DOHH2 (cell line): ENCODE measurements around the gene AMD1.
A peak's percentile ranks its signal among the peaks of the same experiment; 100 is the strongest.

Experiments used
- H3F3A ChIP-seq: fragments of 200-600 bp; sonication (generic), shearing (Covaris generic); 2 replicates; pipeline ENCODE4 v1.6.0; 2016; ENCODE audit warnings: antibody characterized with exemption, mild to moderate bottlenecking; ENCODE audit not compliant: control insufficient read depth, insufficient read depth
- H3K27ac ChIP-seq: fragments of 200-600 bp; sonication (generic); 2 replicates; pipeline ENCODE4 v1.5.1; 2014; ENCODE audit warnings: low read depth, mild to moderate bottlenecking, low read length, moderate library complexity
- H3K27me3 ChIP-seq: fragments of 200-600 bp; sonication (generic); 2 replicates; pipeline ENCODE4 v1.6.1; 2014; ENCODE audit warnings: mild to moderate bottlenecking, low read length, mixed read lengths; ENCODE audit not compliant: control insufficient read depth
- H3K36me3 ChIP-seq: fragments of 200-600 bp; sonication (generic); 2 replicates; pipeline ENCODE4 v1.6.1; 2014; ENCODE audit warnings: mild to moderate bottlenecking, low read length, moderate library complexity, mixed read lengths; ENCODE audit not compliant: control insufficient read depth
- H3K4me1 ChIP-seq: fragments of 200-600 bp; sonication (generic); 2 replicates; pipeline ENCODE4 v1.6.1; 2014; ENCODE audit warnings: mild to moderate bottlenecking, low read length, mixed read lengths; ENCODE audit not compliant: control insufficient read depth
- H3K4me2 ChIP-seq: fragments of 200-600 bp; sonication (generic); 2 replicates; pipeline ENCODE4 v1.6.0; 2014; ENCODE audit warnings: mild to moderate bottlenecking, low read length, moderate library complexity
- H3K4me3 ChIP-seq: fragments of 200-600 bp; sonication (generic); 2 replicates; pipeline ENCODE4 v1.5.1; 2014; ENCODE audit warnings: mild to moderate bottlenecking, low read length, mixed read lengths
- H3K79me2 ChIP-seq: fragments of 200-600 bp; sonication (generic); 2 replicates; pipeline ENCODE4 v1.6.1; 2014; ENCODE audit warnings: mild to moderate bottlenecking, low read length, mixed read lengths; ENCODE audit not compliant: control insufficient read depth
- H3K9me2 ChIP-seq: fragments of 200-600 bp; sonication (generic); replicated peaks from 2 replicates; pipeline ENCODE4 v1.6.1; 2014; ENCODE audit warnings: mild to moderate bottlenecking, low read length, mixed read lengths; ENCODE audit not compliant: control insufficient read depth
- H3K9me3 ChIP-seq: fragments of 200-600 bp; sonication (generic); 2 replicates; pipeline ENCODE4 v1.6.1; 2014; ENCODE audit warnings: antibody characterized with exemption, low read length, mixed read lengths; ENCODE audit not compliant: control insufficient read depth, insufficient read depth
- H4K20me1 ChIP-seq: fragments of 200-600 bp; sonication (generic); 2 replicates; pipeline ENCODE4 v1.6.0; 2014; ENCODE audit warnings: low read depth, mild to moderate bottlenecking, antibody characterized with exemption, low read length, moderate library complexity; ENCODE audit not compliant: control insufficient read depth, insufficient read depth
- CTCF ChIP-seq: fragments of 200-600 bp; sonication (generic); IDR thresholded peaks from one replicate; pipeline ENCODE4 v1.5.1; 2014; ENCODE audit warnings: antibody characterized with exemption, mild to moderate bottlenecking, low read depth, low read length; ENCODE audit not compliant: poor library complexity, severe bottlenecking
- EZH2phosphoT487 ChIP-seq: fragments of 200-600 bp; sonication (generic); IDR thresholded peaks from 2 replicates; pipeline ENCODE4 v1.6.1; 2017; ENCODE audit warnings: borderline replicate concordance, mild to moderate bottlenecking, antibody characterized with exemption, low read length, moderate library complexity, mixed read lengths

The AMD1 gene

DNA sequence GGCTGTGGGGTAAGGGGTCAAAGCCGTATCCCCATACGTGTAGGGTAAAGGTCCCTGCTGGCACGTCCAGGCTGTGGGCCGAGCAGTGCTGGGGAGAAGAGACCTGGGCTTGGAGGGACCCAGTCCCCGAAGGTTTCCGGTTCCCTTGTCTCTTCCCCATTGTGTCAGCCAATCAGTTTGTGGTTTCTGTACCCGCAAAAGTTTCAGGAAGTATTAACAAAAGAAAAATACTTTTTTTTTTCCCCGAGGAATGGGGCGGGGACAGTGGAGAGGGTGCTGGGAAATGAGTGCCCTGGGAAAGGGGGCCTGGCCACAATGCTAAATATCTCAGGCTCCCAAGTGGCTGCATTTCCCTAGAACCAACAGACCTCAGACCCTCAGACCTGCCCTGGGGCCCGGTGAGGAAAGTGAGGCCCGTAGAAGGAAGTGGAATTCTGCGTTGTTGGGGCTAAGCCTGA is 15.2 kb upstream of the AMD1 start:
- Histone ChIP-seq H3K36me3 (no peaks in the 10 kb centered on the region), H3K4me1 (no peaks in the 10 kb centered on the region), H3K79me2 (no peaks in the 10 kb centered on the region), H3K27me3 (no peaks in the 10 kb centered on the region), H3K27ac (no peak overlapping the region), H3K9me2 (no peaks in the 10 kb centered on the region), H3F3A (no peaks in the 10 kb centered on the region), H4K20me1 (no peaks in the 10 kb centered on the region), H3K4me2 (no peak overlapping the region), H3K4me3 (no peak overlapping the region), H3K9me3 (no peaks in the 10 kb centered on the region)
- TF ChIP-seq CTCF (no peak), EZH2phosphoT487 (no peak)

DNA sequence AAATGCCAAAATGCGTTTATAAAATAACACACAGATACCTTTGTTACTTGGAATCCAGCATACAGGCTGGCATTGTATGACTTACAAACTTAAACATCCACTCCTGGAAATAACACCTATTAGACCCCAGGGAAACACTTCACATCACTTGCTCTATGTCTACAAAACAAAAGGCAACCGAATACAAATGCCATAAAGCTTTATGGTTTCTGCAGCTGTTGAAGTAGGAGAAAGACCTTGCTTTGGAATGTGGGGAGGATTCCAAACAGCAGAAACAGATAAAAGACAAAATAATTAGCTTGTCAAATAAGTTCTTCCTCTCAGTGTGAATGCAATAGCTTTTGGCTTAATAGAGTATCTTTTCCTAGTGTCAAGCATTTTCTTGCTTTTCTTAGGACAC is 9.8 kb upstream of the AMD1 start:
- no peaks in the 10 kb centered on the region for H3K36me3 ChIP-seq
- H3K9me2 ChIP-seq: no peaks in the 10 kb centered on the region
- no peaks in the 10 kb centered on the region for H4K20me1 ChIP-seq
- TF ChIP-seq EZH2phosphoT487 (no peak), CTCF (no peak)
- no peaks in the 10 kb centered on the region for H3K27me3 ChIP-seq
- no peak overlapping the region for H3K27ac ChIP-seq
- no peaks in the 10 kb centered on the region for H3K79me2 ChIP-seq
- no peak overlapping the region for H3K4me2 ChIP-seq
- no peaks in the 10 kb centered on the region for H3K9me3 ChIP-seq
- peaks cover 26% of the 10 kb centered on the region for H3K4me1 ChIP-seq
- no peak overlapping the region for H3K4me3 ChIP-seq
- H3F3A ChIP-seq: no peaks in the 10 kb centered on the region

DNA sequence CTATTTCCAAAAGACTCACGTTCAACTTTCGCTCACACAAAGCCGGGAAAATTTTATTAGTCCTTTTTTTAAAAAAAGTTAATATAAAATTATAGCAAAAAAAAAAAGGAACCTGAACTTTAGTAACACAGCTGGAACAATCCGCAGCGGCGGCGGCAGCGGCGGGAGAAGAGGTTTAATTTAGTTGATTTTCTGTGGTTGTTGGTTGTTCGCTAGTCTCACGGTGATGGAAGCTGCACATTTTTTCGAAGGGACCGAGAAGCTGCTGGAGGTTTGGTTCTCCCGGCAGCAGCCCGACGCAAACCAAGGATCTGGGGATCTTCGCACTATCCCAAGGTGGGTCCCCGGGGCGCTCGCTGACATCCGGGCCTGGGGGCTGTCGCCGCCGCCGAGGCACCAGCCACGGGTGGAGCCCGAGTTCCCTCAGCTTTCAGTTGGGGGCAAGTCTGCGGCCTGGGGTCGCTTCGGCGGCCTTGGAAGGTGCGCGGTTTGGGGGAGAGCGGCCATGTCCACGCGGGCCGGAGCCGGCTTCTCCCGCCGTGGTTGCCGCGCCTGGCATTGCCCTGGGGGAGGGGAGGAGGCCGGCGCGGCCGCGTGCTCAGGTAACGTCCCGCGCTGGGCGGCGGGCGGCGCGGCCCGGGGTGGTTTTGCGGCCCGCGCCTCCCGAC is 429 bp downstream of the AMD1 start:
- Histone ChIP-seq H3K27ac (peak overlapping the region; percentile 63), H3F3A (0 out of 2 replicates have a peak, but pooled peaks cover 3% of the 10 kb centered on the region), H3K4me1 (peaks cover 47% of the 10 kb centered on the region), H3K4me2 (peak overlapping the region; percentile 89), H3K79me2 (peaks cover 69% of the 10 kb centered on the region), H3K27me3 (no peaks in the 10 kb centered on the region), H3K4me3 (peak overlapping the region; percentile 94), H3K36me3 (peaks cover 50% of the 10 kb centered on the region), H4K20me1 (peaks cover 34% of the 10 kb centered on the region), H3K9me2 (no peaks in the 10 kb centered on the region), H3K9me3 (no peaks in the 10 kb centered on the region)
- TF ChIP-seq CTCF (no peak), EZH2phosphoT487 (no peak)
